HCT116 (cell line): ENCODE measurements around the gene CEP290. TPM values are rescaled to one million over a fixed set of nuclear protein-coding genes. Genes with fewer than 3 reads are reported as not detected.

Source experiments
- ATAC-seq: fragments of 200-7000 bp; cut with Tn5 transposase; 2 replicates; pipeline ENCODE4 v1.9.1; 2020; ENCODE audit warnings: mild to moderate bottlenecking, moderate library complexity
- BruUV-seq: library from RNA; stranded (reverse); fragments of 400-500 nt; replicated peaks from 2 replicates; lab custom pipeline; 2021; lab: Mats Ljungman, UMichigan
- CTCF ChIA-PET: fragments of 300-600 bp; sonication (Branson Sonifier 250); formaldehyde crosslinking; loops from one replicate; lab custom pipeline; 2021; ENCODE audit warnings: antibody characterized with exemption; lab: Charles Lee
- POLR2A ChIA-PET: fragments of 300-600, 350-600 bp; sonication (Branson Sonifier 250); formaldehyde crosslinking; loops from one replicate; lab custom pipeline; 2021; ENCODE audit warnings: antibody characterized with exemption; lab: Charles Lee
- RAD21 ChIA-PET, 2 experiments: fragments of 300-600 bp; sonication (Branson Sonifier 250); formaldehyde crosslinking; loops; one replicate each; lab custom pipeline; 2023; ENCODE audit warnings: low total read pairs in 2 of 2; ENCODE audit not compliant: uncharacterized antibody in 2 of 2, unreplicated experiment in 2 of 2, low non-redundant PET in 1 of 2; lab: Charles Lee
- DNase-seq: peaks from one replicate; pipeline ENCODE4 v3.0.0-alpha.2; 2010; ENCODE audit warnings: low read depth, low spot score
- H2AFZ ChIP-seq: fragments of 200-600 bp; shearing (Covaris generic), sonication (generic); 2 replicates; pipeline ENCODE4 v1.6.1; 2017; ENCODE audit warnings: low read depth, mixed run types, mixed read lengths, antibody characterized with exemption, low read length; ENCODE audit not compliant: poor library complexity, severe bottlenecking
- H3K27ac ChIP-seq: 2 replicates; pipeline ENCODE4 v1.5.1; 2012; ENCODE audit warnings: low read depth, low read length
- H3K27me3 ChIP-seq: fragments of 200-600 bp; sonication (generic); 2 replicates; pipeline ENCODE4 v1.6.1; 2016; ENCODE audit warnings: mixed run types, low read length, mixed read lengths; ENCODE audit not compliant: insufficient read depth
- H3K36me3 ChIP-seq, 2 experiments: fragments of 200-500 bp in 1 of 2; fragments of 200-600 bp in 1 of 2; sonication (Bioruptor generic) in 1 of 2; sonication (generic) in 1 of 2; 2 replicates each; pipeline versions ENCODE4 v1.5.1 to v1.6.1; 2014 to 2016; ENCODE audit warnings: low read length in 2 of 2, inconsistent platforms in 1 of 2, mixed read lengths in 1 of 2, mixed run types in 1 of 2; ENCODE audit not compliant: insufficient read depth in 2 of 2, control insufficient read depth in 1 of 2
- H3K4me1 ChIP-seq, 2 experiments: fragments of 200-600 bp in 1 of 2; sonication (generic) in 1 of 2; 2 replicates each; pipeline versions ENCODE4 v1.5.1 to v1.6.1; 2012 to 2017; ENCODE audit warnings: low read length in 2 of 2, inconsistent platforms in 1 of 2, mild to moderate bottlenecking in 1 of 2, mixed read lengths in 1 of 2, mixed run types in 1 of 2, moderate library complexity in 1 of 2; ENCODE audit not compliant: insufficient read depth in 2 of 2, control insufficient read depth in 1 of 2
- H3K4me2 ChIP-seq: fragments of 200-600 bp; sonication (generic); 2 replicates; pipeline ENCODE4 v1.6.1; 2017; ENCODE audit warnings: mixed run types, low read length, mixed read lengths
- H3K4me3 ChIP-seq, 2 experiments: fragments of 200-600 bp in 1 of 2; sonication (generic) in 1 of 2; replicated peaks in 1 of 2; 2 replicates each; pipeline ENCODE4 v1.5.1; 2011 to 2016; ENCODE audit warnings: low read length in 2 of 2, control low read depth in 1 of 2, low read depth in 1 of 2, mild to moderate bottlenecking in 1 of 2, mixed read lengths in 1 of 2, mixed run types in 1 of 2
- H3K79me2 ChIP-seq: fragments of 200-600 bp; sonication (generic); 2 replicates; pipeline ENCODE4 v1.6.1; 2017; ENCODE audit warnings: mild to moderate bottlenecking, mixed run types, low read length, moderate library complexity, mixed read lengths; ENCODE audit not compliant: insufficient read depth
- H3K9ac ChIP-seq: fragments of 200-600 bp; sonication (generic); 2 replicates; pipeline ENCODE4 v1.6.1; 2016; ENCODE audit warnings: low read length, mixed read lengths
- H3K9me2 ChIP-seq: fragments of 200-600 bp; sonication (generic), shearing (Covaris generic); 2 replicates; pipeline ENCODE4 v1.6.1; 2017; ENCODE audit warnings: mixed run types, mild to moderate bottlenecking, moderate library complexity; ENCODE audit not compliant: insufficient read depth
- H3K9me3 ChIP-seq, 2 experiments: fragments of 200-500 bp in 1 of 2; fragments of 200-600 bp in 1 of 2; sonication (Bioruptor generic) in 1 of 2; sonication (generic) in 1 of 2; 2 replicates each; pipeline ENCODE4 v1.6.1; 2014 to 2017; ENCODE audit warnings: low read length in 2 of 2, mixed read lengths in 2 of 2, inconsistent platforms in 1 of 2, low read depth in 1 of 2, mild to moderate bottlenecking in 1 of 2, mixed run types in 1 of 2, moderate library complexity in 1 of 2; ENCODE audit not compliant: control insufficient read depth in 1 of 2, insufficient read depth in 1 of 2
- H4K20me1 ChIP-seq: fragments of 200-600 bp; sonication (generic), shearing (Covaris generic); 2 replicates; pipeline ENCODE4 v1.6.1; 2017; ENCODE audit warnings: mixed run types, mild to moderate bottlenecking, moderate library complexity; ENCODE audit not compliant: insufficient read depth
- ATF3 ChIP-seq: IDR thresholded peaks from 2 replicates; pipeline ENCODE4 v1.6.1; 2012
- CBX3 ChIP-seq: IDR thresholded peaks from 2 replicates; pipeline ENCODE4 v1.6.1; 2012; ENCODE audit warnings: low read depth
- CTCF ChIP-seq, 3 experiments: fragments of 200-600 bp in 1 of 3; sonication (generic) in 1 of 3; IDR thresholded peaks in 2 of 3; conservative IDR thresholded peaks in 1 of 3; 2 replicates each; pipeline ENCODE4 v1.5.1; 2012 to 2017; ENCODE audit warnings: low read depth in 2 of 3, low read length in 2 of 3, antibody characterized with exemption in 1 of 3, borderline replicate concordance in 1 of 3, control low read depth in 1 of 3, mild to moderate bottlenecking in 1 of 3, mixed read lengths in 1 of 3, mixed run types in 1 of 3, moderate library complexity in 1 of 3; ENCODE audit not compliant: insufficient read depth in 1 of 3
- EGR1 ChIP-seq: IDR thresholded peaks from 2 replicates; pipeline ENCODE4 v1.6.1; 2012; ENCODE audit warnings: low read depth
- ELF1 ChIP-seq: IDR thresholded peaks from 2 replicates; pipeline ENCODE4 v1.6.1; 2012; ENCODE audit warnings: low read depth, borderline replicate concordance
- FOSL1 ChIP-seq: IDR thresholded peaks from 2 replicates; pipeline ENCODE4 v1.6.1; 2012; ENCODE audit warnings: low read depth
- JUND ChIP-seq: IDR thresholded peaks from 2 replicates; pipeline ENCODE4 v1.6.1; 2012
- MAX ChIP-seq: IDR thresholded peaks from 2 replicates; pipeline ENCODE4 v1.6.1; 2012
- POLR2A ChIP-seq: IDR thresholded peaks from 2 replicates; pipeline ENCODE4 v1.7.0; 2011; ENCODE audit warnings: borderline replicate concordance; ENCODE audit not compliant: insufficient read depth, insufficient read length; ENCODE audit errors: extremely low read depth
- POLR2AphosphoS5 ChIP-seq: IDR thresholded peaks from 2 replicates; pipeline ENCODE4 v1.6.1; 2011; ENCODE audit warnings: mild to moderate bottlenecking, low read depth, low read length, moderate library complexity
- RAD21 ChIP-seq: IDR thresholded peaks from 2 replicates; pipeline ENCODE4 v1.6.1; 2012; ENCODE audit warnings: low read depth, mild to moderate bottlenecking
- ZBTB33 ChIP-seq: IDR thresholded peaks from 2 replicates; pipeline ENCODE4 v1.6.1; 2011; ENCODE audit warnings: mild to moderate bottlenecking, low read length, moderate library complexity; ENCODE audit not compliant: insufficient replicate concordance; ENCODE audit errors: extremely low read depth
- ZNF274 ChIP-seq: fragments of 200-500 bp; sonication (Bioruptor generic); IDR thresholded peaks from 2 replicates; pipeline ENCODE4 v1.6.1; 2014; ENCODE audit warnings: mild to moderate bottlenecking, low read depth, low read length, inconsistent platforms
- intact Hi-C: fragments of 100-400 bp; cut with micrococcal nuclease; formaldehyde crosslinking; loops from 2 replicates; pipeline ENCODE4 v1.10.0; 2022
- total RNA-seq: library from RNA; stranded (reverse); gene quantifications from one replicate; pipeline ENCODE4 v1.2.1, GENCODE V29; 2021; ENCODE audit not compliant: unreplicated experiment

The CEP290 gene
- total RNA-seq, 1 experiment from 2014 or later: 13.6 TPM

GRCh38 chr12:88187571-88187970 is 45.7 kb upstream of the CEP290 start:
- intact Hi-C loops: no loop called here
- ATAC-seq (no peak), DNase-seq (no peak)
- ChIA-PET RAD21 (no interaction called here), POLR2A (no interaction called here), CTCF (no interaction called here)
- no TSS peak for BruUV-seq
- H3K9ac ChIP-seq: no peak overlapping the region
- H3K4me1 ChIP-seq: peaks cover 0 to 4% of the 10 kb centered on the region in 2 experiments; a peak in 1 of 4 replicates
- H2AFZ ChIP-seq: no peak overlapping the region
- TF ChIP-seq JUND (no peak), MAX (no peak), ATF3 (no peak), POLR2AphosphoS5 (no peak), ELF1 (no peak), ZBTB33 (no peak), ZNF274 (no peak)
- H3K27me3 ChIP-seq: no peaks in the 10 kb centered on the region
- H4K20me1 ChIP-seq: no peaks in the 10 kb centered on the region; the same call in 1 of the 2 replicates
- H3K4me3 ChIP-seq: no peak overlapping the region
- no peak overlapping the region for H3K27ac ChIP-seq
- H3K79me2 ChIP-seq: no peaks in the 10 kb centered on the region
- H3K4me2 ChIP-seq: no peak overlapping the region
- no peaks in the 10 kb centered on the region for H3K9me3 ChIP-seq
- H3K36me3 ChIP-seq: no peaks in the 10 kb centered on the region; a peak in 1 of 4 replicates
- no peaks in the 10 kb centered on the region for H3K9me2 ChIP-seq

GRCh38 chr12:88185988-88186387 is 44.1 kb upstream of the CEP290 start:
- intact Hi-C loops: no loop called here
- Histone ChIP-seq H3K27me3 (no peaks in the 10 kb centered on the region), H3K36me3 (no peaks in the 10 kb centered on the region; a peak in 1 of 4 replicates), H3K79me2 (no peaks in the 10 kb centered on the region), H3K9me3 (no peaks in the 10 kb centered on the region), H3K4me1 (peaks cover 3 to 13% of the 10 kb centered on the region in 2 experiments; a peak in 1 of 4 replicates), H4K20me1 (no peaks in the 10 kb centered on the region), H3K9me2 (no peaks in the 10 kb centered on the region), H3K9ac (no peak overlapping the region), H3K4me3 (no peak overlapping the region), H3K4me2 (no peak overlapping the region), H3K27ac (no peak overlapping the region), H2AFZ (no peak overlapping the region)
- ATAC-seq: no peak
- DNase-seq: peak; percentile 1
- no TSS peak for BruUV-seq
- ChIA-PET RAD21 (no interaction called here), POLR2A (no interaction called here), CTCF (no interaction called here)
- TF ChIP-seq FOSL1 (no peak), ELF1 (no peak), CTCF (IDR thresholded peaks at IDR 0.05 in 2 of 3, conservative IDR thresholded peaks at IDR 0.05 in 1 of 3; ENCODE audit: borderline replicate concordance in 1 of 3, insufficient read depth in 1 of 3, low read depth in 2 of 3, low read length in 2 of 3) (no peak), RAD21 (no peak), ZBTB33 (no peak), POLR2AphosphoS5 (no peak), CBX3 (no peak), EGR1 (no peak), POLR2A (no peak)
